B cell (primary cell): ENCODE results near the gene PLEKHS1. TPM values are rescaled to one million over a fixed set of nuclear protein-coding genes. Genes with fewer than 3 reads are reported as not detected.

Experiments used
- ATAC-seq: fragments of 200-7000 bp; cut with Tn5 transposase; one replicate; pipeline ENCODE4 v1.10.0; 2021; ENCODE audit warnings: low read depth, mild to moderate bottlenecking, moderate number of reproducible peaks, moderate library complexity
- CTCF ChIA-PET: fragments of 350-600 bp; sonication (Branson Sonifier 250); formaldehyde crosslinking; loops from one replicate; lab custom pipeline; 2021; ENCODE audit warnings: antibody characterized with exemption, inconsistent platforms; lab: Charles Lee
- POLR2A ChIA-PET: fragments of 350-600 bp; sonication (Branson Sonifier 250); formaldehyde crosslinking; loops from one replicate; lab custom pipeline; 2021; ENCODE audit warnings: antibody characterized with exemption; lab: Charles Lee
- DNase-seq: peaks from one replicate; pipeline ENCODE4 v3.0.0; 2013
- H2AFZ ChIP-seq: 2 replicates; pipeline ENCODE4 v1.6.1; 2012; ENCODE audit warnings: mild to moderate bottlenecking, low read depth, low read length; ENCODE audit not compliant: insufficient read depth, poor library complexity, severe bottlenecking
- H3K27ac ChIP-seq, 2 donors: 1 replicate in 1 of 2; 2 replicates in 1 of 2; pipeline ENCODE4 v1.5.1; 2012 to 2013; ENCODE audit warnings: low read length in 2 of 2, mild to moderate bottlenecking in 2 of 2, moderate library complexity in 1 of 2
- H3K27me3 ChIP-seq, 4 experiments: fragments of 200-600 bp in 1 of 4; sonication (generic) in 1 of 4; replicated peaks in 1 of 4; 1 replicate in 2 of 4; 2 replicates in 2 of 4; pipeline versions ENCODE4 v1.6.1 to v1.7.0; 2013 to 2016; ENCODE audit warnings: low read length in 3 of 4, mild to moderate bottlenecking in 2 of 4, mixed read lengths in 1 of 4, moderate library complexity in 1 of 4; ENCODE audit not compliant: insufficient read depth in 4 of 4, control insufficient read depth in 3 of 4; ENCODE audit errors: control extremely low read depth in 1 of 4
- H3K36me3 ChIP-seq, 2 experiments: replicated peaks in 1 of 2; 1 replicate in 1 of 2; 2 replicates in 1 of 2; pipeline versions ENCODE4 v1.6.1 to v1.7.1; 2013; ENCODE audit warnings: low read length in 1 of 2; ENCODE audit not compliant: insufficient read depth in 2 of 2, control insufficient read depth in 1 of 2; ENCODE audit errors: control extremely low read depth in 1 of 2, extremely low read depth in 1 of 2
- H3K4me1 ChIP-seq, 2 donors: fragments of 200-600 bp in 1 of 2; sonication (generic) in 1 of 2; 1 replicate in 1 of 2; 2 replicates in 1 of 2; pipeline versions ENCODE4 v1.5.1 to v1.6.1; 2013 to 2017; ENCODE audit warnings: low read length in 2 of 2; ENCODE audit not compliant: control insufficient read depth in 2 of 2, insufficient read depth in 2 of 2
- H3K4me2 ChIP-seq: replicated peaks from 2 replicates; pipeline ENCODE3; 2012; ENCODE audit warnings: mild to moderate bottlenecking, low read depth, low read length; ENCODE audit not compliant: poor library complexity, severe bottlenecking
- H3K4me3 ChIP-seq, 5 experiments: fragments of 200-600 bp in 1 of 5; sonication (generic) in 1 of 5; 1 replicate in 3 of 5; 2 replicates in 2 of 5; pipeline versions ENCODE4 v1.5.1 to v1.7.0; 2011 to 2016; ENCODE audit warnings: low read length in 4 of 5, mild to moderate bottlenecking in 4 of 5, low read depth in 2 of 5, control low read depth in 1 of 5, moderate library complexity in 1 of 5; ENCODE audit not compliant: insufficient read depth in 1 of 5; ENCODE audit errors: control extremely low read depth in 1 of 5, extremely low read depth in 1 of 5
- H3K79me2 ChIP-seq: fragments of 200-600 bp; sonication (generic); one replicate; pipeline ENCODE4 v1.6.0; 2016; ENCODE audit warnings: low read length; ENCODE audit not compliant: control insufficient read depth, insufficient read depth
- H3K9ac ChIP-seq: fragments of 200-600 bp; sonication (generic); 2 replicates; pipeline ENCODE4 v1.6.1; 2017; ENCODE audit warnings: mild to moderate bottlenecking, low read length, moderate library complexity
- H3K9me3 ChIP-seq, 3 donors: one replicate each; pipeline versions ENCODE4 v1.6.1 to v1.7.1; 2013; ENCODE audit warnings: low read length in 2 of 3; ENCODE audit not compliant: control insufficient read depth in 2 of 3, insufficient read depth in 1 of 3; ENCODE audit errors: control extremely low read depth in 1 of 3
- H4K20me1 ChIP-seq: 2 replicates; pipeline ENCODE4 v1.6.0; 2012; ENCODE audit warnings: mild to moderate bottlenecking, low read length; ENCODE audit not compliant: insufficient read depth, control insufficient read depth, poor library complexity, severe bottlenecking
- H3K27ac Mint-ChIP-seq: one replicate; pipeline ENCODE4 v1.8.0; 2021; ENCODE audit warnings: mixed read lengths
- H3K27me3 Mint-ChIP-seq: one replicate; pipeline ENCODE4 v1.8.0; 2021; ENCODE audit warnings: mixed read lengths
- H3K4me1 Mint-ChIP-seq: one replicate; pipeline ENCODE4 v1.8.0; 2021; ENCODE audit warnings: mixed read lengths
- H3K4me3 Mint-ChIP-seq: one replicate; pipeline ENCODE4 v1.8.0; 2021; ENCODE audit warnings: mixed read lengths
- H3K9me3 Mint-ChIP-seq: one replicate; pipeline ENCODE4 v1.8.0; 2022; ENCODE audit warnings: mixed read lengths; ENCODE audit not compliant: insufficient read depth
- CTCF ChIP-seq: fragments of 200-600 bp; IDR thresholded peaks from one replicate; pipeline ENCODE4 v1.8.0; 2022; ENCODE audit warnings: antibody characterized with exemption, mild to moderate bottlenecking
- EZH2 ChIP-seq: IDR thresholded peaks from 2 replicates; pipeline ENCODE4 v1.6.1; 2012; ENCODE audit warnings: borderline replicate concordance, low read depth, mild to moderate bottlenecking, moderate library complexity, low read length; ENCODE audit not compliant: insufficient read depth, poor library complexity, severe bottlenecking
- WGBS: methylation state at CpG from one replicate; pipeline ENCODE4 v1.1.5; 2013; ENCODE audit warnings: missing lambda C conversion rate; ENCODE audit not compliant: insufficient coverage; 5-methylcytosine and 5-hydroxymethylcytosine counted together
- intact Hi-C: fragments of 100-400 bp; cut with micrococcal nuclease; formaldehyde crosslinking; loops from one replicate; pipeline ENCODE4 v1.10.0; 2022
- polyA plus RNA-seq: library from polyadenylated mRNA; depleted of rRNA; stranded (reverse); fragments of >200 nt; gene quantifications from 2 replicates; pipeline ENCODE4 v1.2.3, GENCODE V29; 2012
- total RNA-seq, 2 donors: library from RNA; stranded (reverse); fragments of 120-200 nt in 1 of 2; gene quantifications; 1 replicate in 1 of 2; 2 replicates in 1 of 2; pipeline versions ENCODE4 v1.2.3 to v1.2.4, GENCODE V29; 2013 to 2022

The PLEKHS1 gene
- total and polyA plus RNA-seq, 2 donors (not counting 1 experiment from before 2014, with no cell fraction given) = 0.09 TPM; not detected in 1

DNA sequence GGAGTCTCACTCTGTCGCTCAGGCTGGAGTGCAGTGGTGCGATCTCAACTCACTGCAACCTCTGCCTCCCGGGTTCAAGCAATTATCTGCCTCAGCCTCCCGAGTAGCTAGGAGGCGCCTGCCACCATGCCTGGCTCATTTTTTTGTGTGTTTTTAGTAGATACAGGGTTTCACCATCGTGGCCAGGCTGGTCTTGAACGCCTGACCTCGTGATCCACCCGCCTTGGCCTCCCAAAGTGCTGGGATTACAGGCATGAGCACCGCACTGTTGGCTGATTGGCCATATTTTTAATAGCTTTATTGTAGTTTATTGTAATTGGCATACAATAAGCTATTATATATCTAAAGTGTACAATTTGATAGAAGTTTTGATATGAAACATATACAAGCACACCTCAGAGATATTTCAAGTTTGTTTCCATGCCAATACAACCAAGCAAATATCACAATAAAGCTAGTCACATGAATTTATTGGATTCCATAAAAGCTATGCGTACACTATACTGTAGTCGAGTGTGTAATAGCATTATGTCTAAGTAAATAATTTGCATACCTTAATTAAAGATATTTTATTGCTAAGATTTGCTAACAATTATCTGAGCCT lies 5.6 kb downstream of the PLEKHS1 start:
- Histone ChIP-seq H3K9me3 (no peaks in the 10 kb centered on the region), H3K27ac (no peak overlapping the region), H3K36me3 (no peaks in the 10 kb centered on the region), H3K4me2 (no peak overlapping the region), H3K79me2 (no peaks in the 10 kb centered on the region), H3K27me3 (no peaks in the 10 kb centered on the region), H3K4me1 (no peaks in the 10 kb centered on the region), H4K20me1 (no peaks in the 10 kb centered on the region), H3K9ac (no peak overlapping the region), H2AFZ (no peak overlapping the region), H3K4me3 (no peak overlapping the region)
- intact Hi-C loops = no loop called here
- Mint-ChIP-seq H3K9me3 (no peaks in the 10 kb centered on the region), H3K27me3 (peaks cover 21% of the 10 kb centered on the region), H3K27ac (no peak overlapping the region), H3K4me3 (no peak overlapping the region), H3K4me1 (no peaks in the 10 kb centered on the region)
- ATAC-seq (no peak), DNase-seq (no peak)
- 93% methylated on average over 7 of the region's 12 CpGs for WGBS
- CTCF ChIA-PET = no interaction called here
- POLR2A ChIA-PET = no interaction called here
- no peak for TF ChIP-seq CTCF
- TF ChIP-seq EZH2 = no peak

- no peak overlapping the region for H2AFZ ChIP-seq
- no peak for DNase-seq
- H3K9ac ChIP-seq = no peak overlapping the region
- no peak for TF ChIP-seq CTCF
- no peak for TF ChIP-seq EZH2
- no peak overlapping the region for H3K27ac ChIP-seq
- intact Hi-C loops = no loop called here
- ChIA-PET POLR2A (no interaction called here), CTCF (no interaction called here)
- peaks cover 21% of the 10 kb centered on the region for H3K27me3 Mint-ChIP-seq
- H3K27ac Mint-ChIP-seq = no peak overlapping the region
- no peaks in the 10 kb centered on the region for H4K20me1 ChIP-seq
- peaks cover 5% of the 10 kb centered on the region for H3K9me3 Mint-ChIP-seq
- peaks cover 0 to 7% (median 3%) of the 10 kb centered on the region in 3 donors for H3K9me3 ChIP-seq
- no peak overlapping the region for H3K4me2 ChIP-seq
- H3K4me1 ChIP-seq = no peaks in the 10 kb centered on the region
- no peak overlapping the region for H3K4me3 Mint-ChIP-seq
- no peak overlapping the region for H3K4me3 ChIP-seq
- H3K4me1 Mint-ChIP-seq = no peaks in the 10 kb centered on the region
- no CpG with 5 or more reads among the region's 1 CpG for WGBS
- no peak for ATAC-seq
- no peaks in the 10 kb centered on the region for H3K79me2 ChIP-seq
- H3K27me3 ChIP-seq = peaks cover 0 to 6% (median 2%) of the 10 kb centered on the region in 4 experiments
- no peaks in the 10 kb centered on the region for H3K36me3 ChIP-seq
Measured at GRCh38 chr10:113762083-113762482, 10.6 kb downstream of the PLEKHS1 start.
